HepG2 (cell line): ENCODE measurements around the gene ENTPD6. TPM values are rescaled to one million over a fixed set of nuclear protein-coding genes. Genes with fewer than 3 reads are reported as not detected.

Source experiments
- ATAC-seq: fragments of 200-7000 bp; cut with Tn5 transposase; 3 replicates; pipeline ENCODE4 v1.9.1; 2020; ENCODE audit warnings: mild to moderate bottlenecking, moderate library complexity
- BruUV-seq: library from RNA; stranded (reverse); fragments of 400-500 nt; replicated peaks from 2 replicates; lab custom pipeline; 2021; lab: Mats Ljungman, UMichigan
- CTCF ChIA-PET: fragments of 300-600 bp; formaldehyde crosslinking; extraction: SDS; loops from one replicate; lab custom pipeline; 2021; ENCODE audit warnings: low total read pairs, inconsistent platforms, low intra/inter-chr PET ratio; lab: Yijun Ruan, JAX
- POLR2A ChIA-PET: fragments of 350-600 bp; sonication (Branson Sonifier 250); formaldehyde crosslinking; loops from one replicate; lab custom pipeline; 2020; ENCODE audit warnings: antibody characterized with exemption, inconsistent platforms; lab: Yijun Ruan, JAX
- DNase-seq: peaks from one replicate; pipeline ENCODE4 v3.0.0-alpha.2; 2015; ENCODE audit warnings: low spot score
- FAIRE-seq: peaks from 3 replicates; lab custom pipeline; 2011; peaks lifted over from hg19 to GRCh38; lab: Jason Lieb, UNC
- H2AFZ ChIP-seq: one replicate; pipeline ENCODE4 v1.6.1; 2011; ENCODE audit warnings: low read length, inconsistent platforms
- H3K27ac ChIP-seq: fragments of 300-600 bp; 3 replicates; pipeline ENCODE4 v1.8.0; 2011; ENCODE audit warnings: mixed run types, mild to moderate bottlenecking, mixed read lengths, low read length, inconsistent platforms; ENCODE audit not compliant: insufficient read depth; ENCODE audit errors: extremely low read length
- H3K27me3 ChIP-seq, 2 experiments: fragments of 200-600 bp in 1 of 2; 2 replicates in 1 of 2; 3 replicates in 1 of 2; pipeline versions ENCODE4 v1.6.0 to v1.8.0; 2011; ENCODE audit warnings: low read length in 2 of 2, mild to moderate bottlenecking in 2 of 2, moderate library complexity in 2 of 2, inconsistent platforms in 1 of 2; ENCODE audit not compliant: insufficient read depth in 2 of 2, control insufficient read depth in 1 of 2
- H3K36me3 ChIP-seq, 2 experiments: fragments of 200-600 bp in 1 of 2; replicated peaks in 1 of 2; 2 replicates in 1 of 2; 3 replicates in 1 of 2; pipeline versions ENCODE4 v1.5.1 to v1.8.0; 2011; ENCODE audit warnings: low read length in 2 of 2, inconsistent platforms in 1 of 2; ENCODE audit not compliant: insufficient read depth in 2 of 2, control insufficient read depth in 1 of 2
- H3K4me1 ChIP-seq: 2 replicates; pipeline ENCODE4 v1.5.1; 2012; ENCODE audit warnings: low read length, inconsistent platforms; ENCODE audit not compliant: insufficient read depth
- H3K4me2 ChIP-seq: 2 replicates; pipeline ENCODE4 v1.6.0; 2011; ENCODE audit warnings: low read depth, low read length, inconsistent platforms
- H3K4me3 ChIP-seq, 3 experiments: fragments of 200-600 bp in 1 of 3; sonication (generic), shearing (Covaris generic) in 1 of 3; replicated peaks in 1 of 3; 2 replicates each; pipeline ENCODE4 v1.5.1; 2011 to 2016; ENCODE audit warnings: low read length in 3 of 3, inconsistent platforms in 2 of 3, low read depth in 2 of 3, mild to moderate bottlenecking in 2 of 3, control low read depth in 1 of 3, mixed read lengths in 1 of 3; ENCODE audit not compliant: insufficient read depth in 1 of 3
- H3K79me2 ChIP-seq: one replicate; pipeline ENCODE4 v1.6.1; 2011; ENCODE audit warnings: low read length, inconsistent platforms; ENCODE audit not compliant: insufficient read depth
- H3K9ac ChIP-seq: 2 replicates; pipeline ENCODE4 v1.6.0; 2011; ENCODE audit warnings: mild to moderate bottlenecking, low read depth, low read length, inconsistent platforms; ENCODE audit not compliant: insufficient read depth
- H3K9me3 ChIP-seq: 2 replicates; pipeline ENCODE4 v1.5.1; 2012; ENCODE audit warnings: mild to moderate bottlenecking, low read length
- H4K20me1 ChIP-seq: 2 replicates; pipeline ENCODE4 v1.6.0; 2011; ENCODE audit warnings: inconsistent platforms, mild to moderate bottlenecking, low read length, moderate library complexity; ENCODE audit not compliant: insufficient read depth
- ARID5B ChIP-seq: IDR thresholded peaks from 2 replicates; pipeline ENCODE4 v1.4.0; 2020; ENCODE audit warnings: mild to moderate bottlenecking, missing genetic modification reagents
- IRX3 ChIP-seq: sonication (generic); formaldehyde crosslinking; IDR thresholded peaks from 2 replicates; pipeline ENCODE4 v1.8.1; 2023; ENCODE audit warnings: mild to moderate bottlenecking, low read depth, missing genetic modification reagents, borderline replicate concordance
- NONO ChIP-seq, 2 experiments: fragments of 450-650 bp in 1 of 2; sonication (generic) in 1 of 2; formaldehyde crosslinking in 1 of 2; IDR thresholded peaks in 1 of 2; conservative IDR thresholded peaks in 1 of 2; 2 replicates each; pipeline versions ENCODE4 v1.6.1 to v1.8.0; 2017 to 2022; ENCODE audit warnings: mild to moderate bottlenecking in 1 of 2, missing genetic modification reagents in 1 of 2, moderate library complexity in 1 of 2
- ZNF318 ChIP-seq: sonication (generic); formaldehyde crosslinking; IDR thresholded peaks from 2 replicates; pipeline ENCODE4 v1.4.0; 2020; ENCODE audit warnings: mild to moderate bottlenecking, missing genetic modification reagents
- ZNF33B ChIP-seq: sonication (generic); formaldehyde crosslinking; IDR thresholded peaks from 2 replicates; pipeline ENCODE4 v1.5.1; 2020; ENCODE audit warnings: mild to moderate bottlenecking, missing genetic modification reagents
- WGBS: methylation state at CpG from one replicate; pipeline ENCODE4 v1.1.6; 2017; ENCODE audit warnings: low lambda C conversion rate; 5-methylcytosine and 5-hydroxymethylcytosine counted together
- in situ Hi-C: cut with HindIII; loops from 2 replicates; pipeline ENCODE4 v1.10.0; 2017; ENCODE audit warnings: low pct_unique_long_range_greater_than_20kb; ENCODE audit not compliant: extremely low pct_ligation_motif_present
- intact Hi-C: fragments of 100-400 bp; cut with micrococcal nuclease; formaldehyde crosslinking; loops from one replicate; pipeline ENCODE4 v1.10.0; 2022; ENCODE audit not compliant: unreplicated experiment
- polyA plus RNA-seq, 8 experiments: library from polyadenylated mRNA; depleted of rRNA in 3 of 8; stranded (reverse) in 7 of 8; unstranded in 1 of 8; fragments of >200 nt; fragmentation: Illumina TruSeq in 4 of 8; extraction: Trizol in 4 of 8; gene quantifications; 2 replicates each; pipeline versions ENCODE4 v1.2.1 to v1.2.3, GENCODE V29; 2011 to 2016; ENCODE audit warnings: low read depth in 4 of 8, missing spikeins in 1 of 8, mixed read lengths in 1 of 8; ENCODE audit not compliant: insufficient read depth in 1 of 8
- total RNA-seq, 5 experiments: library from RNA; depleted of rRNA; stranded (reverse); fragments of >200 nt; fragmentation: Illumina TruSeq; extraction: Trizol; gene quantifications; 2 replicates each; pipeline ENCODE4 v1.2.3, GENCODE V29; 2016; ENCODE audit warnings: low read depth in 1 of 5

Gene ENTPD6
- total and polyA plus RNA-seq, 2 of the 13 experiments (the other 11 are each of a cell fraction or from before 2014, with no cell fraction given) = 164 to 172 TPM

GRCh38 chr20:25197870-25198190 is 2.3 kb downstream of the ENTPD6 start:
- ChIA-PET CTCF (no interaction called here), POLR2A (no interaction called here)
- Histone ChIP-seq H3K9ac (peak overlapping the region; percentile 92; the same call in 1 of the 2 replicates), H3K4me1 (peaks cover 64% of the 10 kb centered on the region), H3K27ac (no peak overlapping the region), H3K36me3 (peaks cover 0 to 5% of the 10 kb centered on the region in 2 experiments; a peak in 3 of 5 replicates), H3K4me2 (peak overlapping the region; percentile 75), H2AFZ (no peak overlapping the region), H3K27me3 (no peaks in the 10 kb centered on the region; a peak in 1 of 5 replicates), H4K20me1 (peaks cover 17% of the 10 kb centered on the region), H3K9me3 (no peaks in the 10 kb centered on the region)
- in situ Hi-C loops = loop anchor here (5.0 kb wide), 1 partner anchor 206 kb away; the partner anchor contains the start of gene APMAP
- FAIRE-seq (no peak), ATAC-seq (no peak), DNase-seq (no peak)
- 82% methylated on average over 3 of the region's 3 CpGs for WGBS
- intact Hi-C loops = no loop called here
- BruUV-seq = no TSS peak
- TF ChIP-seq IRX3 (CRISPR knock-in tag) (no peak), ZNF33B (CRISPR knock-in tag) (0 out of 2 replicates have a peak, but pooled peaks have one; percentile 12), ARID5B (CRISPR knock-in tag) (no peak), NONO (IDR thresholded peaks at IDR 0.05) (no peak), NONO (CRISPR knock-in tag; conservative IDR thresholded peaks at IDR 0.05) (0 out of 2 replicates have a peak, but pooled peaks have one; percentile 26), ZNF318 (CRISPR knock-in tag) (peak; percentile 38; the same call in 1 of the 2 replicates)
- TF ChIP-seq, all 625 proteins: peak for 3
- Histone ChIP-seq H3K4me3 (no peak overlapping the region), H3K79me2 (peaks cover 64% of the 10 kb centered on the region)
